ENCODE results near the gene CCSER1.

DNA sequence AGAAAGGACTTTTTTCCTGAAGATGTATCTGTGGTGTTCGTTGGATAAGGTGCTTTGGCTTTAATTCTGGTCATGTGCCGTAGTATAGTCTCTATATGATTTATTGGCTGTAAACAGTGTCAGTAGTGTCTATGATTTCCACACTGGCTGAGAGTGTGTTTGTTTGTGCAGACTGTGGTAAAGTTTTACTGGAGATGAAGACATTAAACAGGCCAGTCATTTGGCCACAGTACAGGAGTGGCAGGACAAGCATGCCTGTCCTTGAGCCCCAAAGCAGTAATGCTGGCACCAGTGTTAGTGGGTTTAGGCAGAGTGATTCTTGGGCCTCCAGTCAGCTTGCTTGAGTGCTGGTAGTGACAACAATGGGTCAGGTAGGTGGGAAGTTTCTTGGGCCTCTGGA is 1152.7 kb downstream of the CCSER1 start:
- TF ChIP-seq CHD2 (IDR thresholded peaks at IDR 0.05; ENCODE audit: low read length) (no peak), EZH2 (IDR thresholded peaks at IDR 0.05; ENCODE audit: low read depth, low read length, severe bottlenecking) (no peak), SIN3A (conservative IDR thresholded peaks at IDR 0.05 in 1 of 2, IDR thresholded peaks at IDR 0.05 in 1 of 2; ENCODE audit: low read depth in 1 of 2, low read length in 2 of 2) (no peak), ZNF274 (IDR thresholded peaks at IDR 0.05; ENCODE audit: borderline replicate concordance, extremely low read depth, low read length) (no peak), POLR2AphosphoS5 (IDR thresholded peaks at IDR 0.05; ENCODE audit: low read depth, low read length) (no peak), GABPA (IDR thresholded peaks at IDR 0.05; ENCODE audit: borderline replicate concordance, insufficient read depth, low read length) (no peak)
- TF ChIP-seq, protein P1, sequence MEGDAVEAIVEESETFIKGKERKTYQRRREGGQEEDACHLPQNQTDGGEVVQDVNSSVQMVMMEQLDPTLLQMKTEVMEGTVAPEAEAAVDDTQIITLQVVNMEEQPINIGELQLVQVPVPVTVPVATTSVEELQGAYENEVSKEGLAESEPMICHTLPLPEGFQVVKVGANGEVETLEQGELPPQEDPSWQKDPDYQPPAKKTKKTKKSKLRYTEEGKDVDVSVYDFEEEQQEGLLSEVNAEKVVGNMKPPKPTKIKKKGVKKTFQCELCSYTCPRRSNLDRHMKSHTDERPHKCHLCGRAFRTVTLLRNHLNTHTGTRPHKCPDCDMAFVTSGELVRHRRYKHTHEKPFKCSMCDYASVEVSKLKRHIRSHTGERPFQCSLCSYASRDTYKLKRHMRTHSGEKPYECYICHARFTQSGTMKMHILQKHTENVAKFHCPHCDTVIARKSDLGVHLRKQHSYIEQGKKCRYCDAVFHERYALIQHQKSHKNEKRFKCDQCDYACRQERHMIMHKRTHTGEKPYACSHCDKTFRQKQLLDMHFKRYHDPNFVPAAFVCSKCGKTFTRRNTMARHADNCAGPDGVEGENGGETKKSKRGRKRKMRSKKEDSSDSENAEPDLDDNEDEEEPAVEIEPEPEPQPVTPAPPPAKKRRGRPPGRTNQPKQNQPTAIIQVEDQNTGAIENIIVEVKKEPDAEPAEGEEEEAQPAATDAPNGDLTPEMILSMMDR (IDR thresholded peaks at IDR 0.05; ENCODE audit: control extremely low read depth in 1 of 3, insufficient read depth in 1 of 3, low read depth in 1 of 3, low read length in 3 of 3): no peak
